ENCODE data around the gene PLCH2.

DNA sequence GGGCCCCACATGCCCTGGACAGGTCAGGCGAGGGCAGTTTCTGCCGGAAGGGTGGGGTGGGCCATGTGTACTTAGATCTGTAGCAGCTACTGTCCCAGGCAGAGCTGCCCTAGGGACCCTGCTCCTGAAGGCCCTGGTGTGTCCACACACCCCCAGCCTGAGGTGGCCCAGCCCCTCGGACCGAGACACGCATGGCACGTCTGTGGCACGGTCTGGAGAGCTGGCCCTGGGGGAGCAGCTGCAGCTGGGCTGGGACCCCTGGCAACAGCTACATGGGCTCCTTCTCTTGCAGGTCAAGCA, 25.7 kb downstream of the PLCH2 start:
- no peak for TF ChIP-seq POLR2A (IDR thresholded peaks at IDR 0.05)
- TF ChIP-seq, protein P1, sequence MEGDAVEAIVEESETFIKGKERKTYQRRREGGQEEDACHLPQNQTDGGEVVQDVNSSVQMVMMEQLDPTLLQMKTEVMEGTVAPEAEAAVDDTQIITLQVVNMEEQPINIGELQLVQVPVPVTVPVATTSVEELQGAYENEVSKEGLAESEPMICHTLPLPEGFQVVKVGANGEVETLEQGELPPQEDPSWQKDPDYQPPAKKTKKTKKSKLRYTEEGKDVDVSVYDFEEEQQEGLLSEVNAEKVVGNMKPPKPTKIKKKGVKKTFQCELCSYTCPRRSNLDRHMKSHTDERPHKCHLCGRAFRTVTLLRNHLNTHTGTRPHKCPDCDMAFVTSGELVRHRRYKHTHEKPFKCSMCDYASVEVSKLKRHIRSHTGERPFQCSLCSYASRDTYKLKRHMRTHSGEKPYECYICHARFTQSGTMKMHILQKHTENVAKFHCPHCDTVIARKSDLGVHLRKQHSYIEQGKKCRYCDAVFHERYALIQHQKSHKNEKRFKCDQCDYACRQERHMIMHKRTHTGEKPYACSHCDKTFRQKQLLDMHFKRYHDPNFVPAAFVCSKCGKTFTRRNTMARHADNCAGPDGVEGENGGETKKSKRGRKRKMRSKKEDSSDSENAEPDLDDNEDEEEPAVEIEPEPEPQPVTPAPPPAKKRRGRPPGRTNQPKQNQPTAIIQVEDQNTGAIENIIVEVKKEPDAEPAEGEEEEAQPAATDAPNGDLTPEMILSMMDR (IDR thresholded peaks at IDR 0.05), result no peak

Measured in body of pancreas (tissue), 4 donors.